OCI-LY1 (cell line): ENCODE results near the gene UBR3.

Experiments
- EZH2 ChIP-seq: fragments of 200-600 bp; sonication (generic), shearing (Covaris generic); IDR thresholded peaks from 2 replicates; pipeline ENCODE4 v1.8.0; 2017; ENCODE audit warnings: borderline replicate concordance, mixed run types, mild to moderate bottlenecking, antibody characterized with exemption, low read length, moderate library complexity, mixed read lengths
- TF ChIP-seq, protein P1 (sequence below): fragments of 200-600 bp; sonication (generic), shearing (Covaris generic); IDR thresholded peaks from 2 replicates; pipeline ENCODE4 v1.5.1; 2017; ENCODE audit warnings: mild to moderate bottlenecking, antibody characterized with exemption, low read length, moderate library complexity, mixed read lengths

DNA sequence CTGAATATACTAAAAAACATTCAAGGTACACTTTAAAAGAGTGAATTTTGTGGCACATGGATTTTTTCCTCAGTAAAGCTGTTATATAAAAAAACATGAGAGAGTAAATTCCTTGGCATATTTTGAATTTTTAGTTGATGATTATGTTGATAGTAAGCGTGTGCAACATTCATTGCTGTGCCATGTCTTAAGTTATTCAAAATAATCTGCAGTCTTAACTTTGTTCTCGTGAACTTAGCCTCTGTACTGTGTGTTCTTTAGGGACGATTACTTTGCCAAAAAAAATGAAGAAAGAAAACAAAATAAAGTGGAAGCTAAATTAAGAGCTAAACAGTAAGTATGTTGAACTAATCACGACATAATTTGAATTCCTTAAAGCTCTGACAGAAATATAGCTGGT is 19.0 kb upstream of the UBR3 start:
- TF ChIP-seq, protein P1, sequence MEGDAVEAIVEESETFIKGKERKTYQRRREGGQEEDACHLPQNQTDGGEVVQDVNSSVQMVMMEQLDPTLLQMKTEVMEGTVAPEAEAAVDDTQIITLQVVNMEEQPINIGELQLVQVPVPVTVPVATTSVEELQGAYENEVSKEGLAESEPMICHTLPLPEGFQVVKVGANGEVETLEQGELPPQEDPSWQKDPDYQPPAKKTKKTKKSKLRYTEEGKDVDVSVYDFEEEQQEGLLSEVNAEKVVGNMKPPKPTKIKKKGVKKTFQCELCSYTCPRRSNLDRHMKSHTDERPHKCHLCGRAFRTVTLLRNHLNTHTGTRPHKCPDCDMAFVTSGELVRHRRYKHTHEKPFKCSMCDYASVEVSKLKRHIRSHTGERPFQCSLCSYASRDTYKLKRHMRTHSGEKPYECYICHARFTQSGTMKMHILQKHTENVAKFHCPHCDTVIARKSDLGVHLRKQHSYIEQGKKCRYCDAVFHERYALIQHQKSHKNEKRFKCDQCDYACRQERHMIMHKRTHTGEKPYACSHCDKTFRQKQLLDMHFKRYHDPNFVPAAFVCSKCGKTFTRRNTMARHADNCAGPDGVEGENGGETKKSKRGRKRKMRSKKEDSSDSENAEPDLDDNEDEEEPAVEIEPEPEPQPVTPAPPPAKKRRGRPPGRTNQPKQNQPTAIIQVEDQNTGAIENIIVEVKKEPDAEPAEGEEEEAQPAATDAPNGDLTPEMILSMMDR, result no peak
- no peak for TF ChIP-seq EZH2
